Upper lobe of left lung (tissue), 4 donors: ENCODE data around the gene KIF27.
"Not testable (repeated sequence)": the region's sequence is repeated elsewhere in the genome, so short reads cannot be mapped to it uniquely, and the experiment has no call there.

Experiments used
- CTCF ChIP-seq, 6 experiments: fragments of 450-650 bp in 4 of 6; fragments of 200-600 bp in 2 of 6; sonication (generic) in 2 of 6; IDR thresholded peaks; one replicate each; pipeline ENCODE4 v1.5.1; 2016 to 2019; ENCODE audit warnings: antibody characterized with exemption in 6 of 6
- POLR2AphosphoS5 ChIP-seq, 2 donors: sonication (generic); formaldehyde crosslinking; IDR thresholded peaks; one replicate each; pipeline ENCODE4 v1.5.1; 2017; ENCODE audit warnings: antibody characterized with exemption in 2 of 2

GRCh38 chr9:83875559-83875958 lies 45.7 kb downstream of the KIF27 start:
- TF ChIP-seq CTCF, POLR2AphosphoS5 (IDR thresholded peaks at IDR 0.05): not testable (repeated sequence)
